GM18505 (cell line): ENCODE data around the gene EMX1.

ENCODE experiments used
- ATAC-seq: cut with Tn5 transposase; IDR thresholded peaks from one replicate; pipeline ENCODE4 v1.9.1; 2021; ENCODE audit not compliant: unreplicated experiment
- POLR2A ChIP-seq: IDR thresholded peaks from 4 replicates; pipeline ENCODE4 v1.6.1; 2011; ENCODE audit warnings: borderline replicate concordance; ENCODE audit not compliant: insufficient read depth, insufficient read length; ENCODE audit errors: extremely low read depth

Gene EMX1

DNA sequence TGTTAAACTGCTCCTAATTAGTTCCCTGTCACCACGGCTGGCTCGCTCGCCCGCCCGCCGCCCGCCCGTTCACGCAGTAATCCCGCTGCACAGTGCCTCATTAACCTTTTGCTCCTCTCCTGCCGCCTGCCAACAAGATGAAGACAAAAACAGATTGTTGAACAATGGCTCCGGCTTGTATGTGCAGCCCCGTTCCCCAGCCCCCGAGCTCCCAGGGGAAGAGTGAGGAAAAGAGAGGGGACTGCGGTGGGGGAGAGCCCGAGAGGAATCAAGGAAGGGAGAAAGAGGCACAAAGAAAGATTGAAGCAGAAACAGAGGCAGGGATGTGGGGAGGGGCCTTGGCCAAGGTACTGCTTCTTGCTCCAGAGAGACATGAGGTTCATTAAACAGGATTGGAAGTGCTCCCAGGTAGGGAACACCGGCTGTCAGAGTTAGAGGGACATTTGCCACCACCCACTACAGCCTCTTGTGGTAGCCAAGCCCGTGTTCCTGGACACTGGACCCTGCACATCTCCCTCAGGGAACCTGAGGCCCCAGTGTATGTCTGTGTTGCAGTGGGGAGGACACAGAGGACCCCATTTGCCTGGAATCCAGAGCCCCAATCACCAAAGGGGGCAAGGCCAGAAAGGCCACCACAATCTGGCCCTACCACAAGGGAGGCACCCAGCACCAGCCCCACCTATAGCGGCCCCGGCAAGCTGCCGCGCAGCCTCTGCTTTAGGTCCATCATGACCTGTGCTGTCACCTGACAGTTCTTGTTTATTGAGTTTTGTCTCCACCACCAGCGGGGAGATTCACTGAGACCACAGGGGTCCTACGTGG lies 38.1 kb downstream of the EMX1 start:
- no peak for TF ChIP-seq POLR2A
- no peak for ATAC-seq

DNA sequence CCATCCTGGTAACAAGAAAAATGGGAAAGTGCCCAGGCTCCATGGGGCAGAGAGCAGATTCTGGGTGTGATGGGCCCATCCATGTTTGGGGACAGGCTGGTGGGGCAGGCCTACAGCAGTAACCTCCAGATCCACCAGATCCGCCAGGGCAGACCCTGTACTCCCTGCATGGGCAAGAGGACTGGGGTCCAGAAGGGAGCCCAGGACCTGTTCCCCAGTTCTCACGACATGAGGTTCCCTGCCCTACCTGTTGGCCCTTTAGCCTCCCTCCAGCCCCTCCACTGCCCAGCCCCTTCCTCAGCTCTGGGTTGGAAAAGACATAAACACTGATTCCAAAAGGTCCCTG lies 38.7 kb downstream of the EMX1 start:
- no peak for TF ChIP-seq POLR2A

DNA sequence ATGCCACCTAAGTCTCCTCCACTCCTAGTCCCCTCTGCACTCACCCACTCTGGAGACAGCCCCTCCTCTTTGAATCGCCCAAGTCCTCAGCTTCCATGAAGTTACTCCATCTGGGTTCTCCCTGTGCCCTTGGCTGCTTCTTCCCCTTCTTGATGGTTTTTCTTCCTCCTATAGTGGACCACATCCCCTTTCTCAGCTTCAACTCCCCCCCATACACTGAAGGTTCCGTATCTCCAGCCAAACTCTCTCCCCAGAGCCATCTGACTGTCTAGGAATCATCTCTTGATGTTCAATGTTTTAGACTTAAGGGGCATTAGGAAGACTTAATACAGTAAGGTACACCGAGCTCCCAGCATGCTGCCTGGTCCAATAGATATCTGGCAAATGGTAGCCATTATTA lies 39.6 kb downstream of the EMX1 start:
- ATAC-seq, result no peak
- TF ChIP-seq POLR2A, result no peak

More for the DNA sequence above, 38.7 kb downstream of the EMX1 start:
- ATAC-seq, result no peak

DNA sequence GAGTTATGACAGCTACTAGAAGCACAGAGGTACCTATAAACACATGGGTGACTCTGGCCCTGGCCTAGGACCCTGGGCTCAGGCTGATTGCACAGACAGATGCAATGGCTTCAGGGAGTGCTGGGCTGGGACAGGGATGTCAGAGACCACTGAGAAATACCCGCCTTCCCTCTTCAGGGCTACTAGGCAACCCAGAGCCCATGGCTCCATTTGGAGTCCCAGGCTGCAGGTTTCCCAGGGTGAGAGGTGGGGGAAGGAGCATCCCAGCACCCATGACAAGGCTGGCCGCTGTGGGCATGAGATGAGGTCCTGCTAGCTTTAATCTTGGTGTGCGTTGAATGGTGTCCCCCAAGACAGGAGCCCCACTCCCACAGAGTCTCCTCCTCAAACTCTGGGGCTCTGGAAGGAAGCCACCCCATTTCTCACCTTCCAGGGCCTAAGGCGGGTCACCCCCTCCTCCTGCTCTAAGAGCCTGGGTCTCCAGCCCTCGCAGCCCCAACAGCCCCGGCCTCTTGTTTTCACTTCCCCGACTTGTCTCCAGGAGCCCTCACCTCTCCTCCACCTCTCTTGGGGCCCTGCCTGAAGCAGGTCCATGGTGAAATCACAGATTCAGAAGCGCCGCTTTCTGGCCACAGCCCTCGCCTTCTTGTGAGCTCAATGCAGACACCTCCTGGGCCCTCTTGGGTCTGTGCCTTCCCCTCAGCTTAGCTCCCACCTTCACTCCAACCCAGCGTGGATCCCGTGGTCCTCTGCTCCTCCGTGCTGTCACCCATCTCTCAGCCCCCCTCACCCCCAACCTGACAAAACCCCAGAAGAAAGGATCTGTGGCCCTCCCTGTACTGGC lies 41.4 kb downstream of the EMX1 start:
- no peak for TF ChIP-seq POLR2A
- no peak for ATAC-seq

DNA sequence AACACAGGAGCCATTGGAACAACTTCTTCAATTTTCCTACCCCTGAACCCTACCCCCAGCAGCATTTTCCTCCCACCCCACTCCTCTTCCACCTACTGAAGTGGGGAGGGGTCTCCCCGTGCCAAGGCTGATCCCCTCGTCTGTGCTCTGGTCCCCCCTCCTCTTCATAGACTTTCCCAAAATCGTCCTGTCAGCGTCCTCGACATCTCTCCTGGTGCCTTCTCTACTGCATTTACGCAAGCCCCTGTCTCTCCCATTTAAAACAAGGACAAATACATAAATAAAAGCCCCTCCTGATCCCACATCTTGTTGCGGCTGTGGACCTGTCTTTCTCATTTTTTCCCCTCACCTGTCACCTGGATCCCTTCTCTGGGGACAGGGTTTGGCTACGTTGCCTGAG lies 42.2 kb downstream of the EMX1 start:
- no peak for TF ChIP-seq POLR2A
- ATAC-seq, result no peak

DNA sequence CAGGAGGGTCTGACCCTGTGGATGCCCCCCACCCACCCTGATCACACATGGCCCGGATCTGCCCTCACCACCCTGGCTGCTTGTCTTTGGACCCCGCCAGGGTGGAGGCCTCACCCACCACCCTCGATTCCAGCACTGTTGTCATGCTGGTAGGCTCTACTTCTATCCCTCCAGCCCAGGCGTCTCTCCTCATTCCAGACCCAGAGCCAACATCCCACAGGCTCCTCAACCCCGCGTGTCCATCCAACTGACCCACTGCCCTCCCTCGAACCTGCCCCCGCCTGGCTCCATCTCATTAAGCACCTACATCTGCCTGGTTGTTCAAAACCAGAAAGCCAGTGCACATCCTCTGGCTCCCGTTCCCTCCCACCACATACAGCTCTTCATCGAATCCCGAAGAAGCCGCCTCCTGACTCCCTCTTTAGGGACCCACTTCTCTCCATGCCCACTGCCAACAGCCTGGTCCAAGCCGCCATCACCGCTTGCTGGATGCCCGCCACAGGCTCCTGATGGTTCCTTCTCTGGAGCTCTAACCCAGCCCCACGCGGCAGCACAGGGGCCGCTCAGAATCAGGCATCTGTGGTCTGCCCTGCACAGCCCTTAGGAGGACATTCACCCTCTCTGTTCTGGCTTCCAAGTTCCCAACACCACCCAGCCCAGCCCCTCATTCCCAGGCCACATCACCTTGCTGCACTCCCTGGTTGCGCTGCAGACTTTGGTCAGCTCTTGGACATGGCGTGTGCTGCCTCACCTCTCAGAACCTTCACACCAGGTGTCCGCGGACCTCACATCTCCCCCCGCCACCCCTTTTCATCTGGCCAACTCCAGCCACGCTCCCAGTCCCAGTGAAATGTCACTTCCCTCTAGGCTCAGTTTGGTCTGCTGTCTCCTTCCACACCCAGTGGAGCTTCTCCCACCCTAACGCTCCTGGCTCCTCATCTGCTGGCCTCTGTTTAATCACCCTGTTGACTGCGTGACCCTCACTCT lies 43.0 kb downstream of the EMX1 start:
- TF ChIP-seq POLR2A, result no peak
- ATAC-seq, result no peak

DNA sequence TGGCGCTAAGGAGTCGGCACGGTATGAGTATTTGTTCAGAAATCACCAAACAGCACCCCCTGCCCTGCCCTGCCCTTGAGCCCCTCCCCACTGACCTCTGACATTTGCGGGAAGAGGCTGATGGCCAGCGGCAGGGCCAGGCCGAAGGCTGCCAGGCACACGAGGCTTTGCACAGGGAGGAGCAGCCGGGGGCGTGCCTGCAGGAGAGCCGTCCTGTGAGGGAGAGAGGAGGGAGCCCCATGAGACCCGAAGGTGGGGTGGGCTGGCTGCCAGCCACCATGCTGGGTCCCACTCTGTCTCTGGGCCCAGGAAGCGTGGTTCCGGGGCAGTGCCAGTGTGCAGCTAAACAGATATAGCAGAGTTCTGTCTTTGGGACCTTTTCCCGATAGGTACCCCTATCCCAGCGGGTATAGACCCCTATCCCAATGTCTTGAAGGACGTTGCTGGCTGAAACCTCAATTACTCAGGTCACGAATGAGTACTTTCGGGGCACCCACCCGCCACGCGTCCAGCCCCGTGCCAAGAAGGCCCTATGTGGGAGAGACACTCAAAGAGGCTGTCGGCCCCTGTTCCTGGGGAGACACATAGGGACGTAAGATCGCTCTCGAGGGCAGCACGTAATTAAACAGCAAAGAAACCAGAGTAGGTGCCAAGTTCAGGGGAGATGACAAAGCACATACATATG lies 43.9 kb downstream of the EMX1 start:
- no peak for ATAC-seq
- TF ChIP-seq POLR2A, result no peak

DNA sequence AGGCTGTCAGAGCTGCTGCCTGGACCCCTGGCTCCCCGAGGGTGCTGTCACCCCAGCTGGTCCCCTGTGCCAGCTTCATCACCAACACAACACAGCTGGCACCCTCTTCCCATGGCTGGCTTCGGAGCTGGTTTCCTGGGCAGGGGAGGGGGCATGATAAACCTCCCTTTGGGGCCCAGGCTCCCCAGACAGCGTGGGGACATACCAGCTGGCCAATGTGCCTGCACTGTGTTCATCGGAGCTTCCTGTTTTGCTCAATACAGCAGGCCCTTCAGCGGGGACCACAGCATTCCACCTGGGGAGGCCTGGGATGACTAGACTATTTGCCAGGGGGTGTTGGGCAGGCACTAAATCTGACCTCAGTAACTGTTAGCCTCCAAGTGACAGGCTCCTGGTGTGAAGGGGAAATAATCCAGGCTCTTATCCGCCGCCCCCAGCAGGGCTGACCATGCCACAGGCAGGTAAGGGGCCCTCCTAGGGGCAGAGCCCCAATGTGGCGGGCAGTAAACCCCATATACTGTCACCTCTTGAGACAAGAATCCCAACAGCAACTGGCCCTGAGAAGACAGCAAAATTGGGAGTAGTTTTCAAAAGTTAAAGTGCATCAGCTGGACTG lies 44.6 kb downstream of the EMX1 start:
- TF ChIP-seq POLR2A, result no peak
- ATAC-seq, result no peak

DNA sequence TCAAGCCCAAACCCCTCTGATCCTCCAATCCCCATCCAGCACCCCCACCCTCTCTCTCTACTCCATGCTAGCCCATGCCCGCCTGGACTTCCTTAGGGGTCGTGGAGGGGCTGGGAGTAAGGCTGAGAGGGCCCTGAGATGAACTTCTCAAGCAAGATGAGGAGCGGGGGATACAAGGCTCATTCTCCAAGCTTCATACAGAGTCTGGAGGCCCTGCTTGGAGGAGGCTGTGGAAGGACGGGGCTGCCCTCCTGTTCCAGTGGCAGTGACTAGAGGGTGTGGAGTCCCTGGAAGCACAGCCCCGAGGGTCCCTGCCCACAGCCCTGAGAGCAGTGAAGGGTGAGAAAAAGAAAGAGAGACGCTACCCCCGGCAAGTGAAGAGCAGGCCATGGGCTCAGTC lies 45.6 kb downstream of the EMX1 start:
- ATAC-seq, result no peak
- TF ChIP-seq POLR2A, result no peak

DNA sequence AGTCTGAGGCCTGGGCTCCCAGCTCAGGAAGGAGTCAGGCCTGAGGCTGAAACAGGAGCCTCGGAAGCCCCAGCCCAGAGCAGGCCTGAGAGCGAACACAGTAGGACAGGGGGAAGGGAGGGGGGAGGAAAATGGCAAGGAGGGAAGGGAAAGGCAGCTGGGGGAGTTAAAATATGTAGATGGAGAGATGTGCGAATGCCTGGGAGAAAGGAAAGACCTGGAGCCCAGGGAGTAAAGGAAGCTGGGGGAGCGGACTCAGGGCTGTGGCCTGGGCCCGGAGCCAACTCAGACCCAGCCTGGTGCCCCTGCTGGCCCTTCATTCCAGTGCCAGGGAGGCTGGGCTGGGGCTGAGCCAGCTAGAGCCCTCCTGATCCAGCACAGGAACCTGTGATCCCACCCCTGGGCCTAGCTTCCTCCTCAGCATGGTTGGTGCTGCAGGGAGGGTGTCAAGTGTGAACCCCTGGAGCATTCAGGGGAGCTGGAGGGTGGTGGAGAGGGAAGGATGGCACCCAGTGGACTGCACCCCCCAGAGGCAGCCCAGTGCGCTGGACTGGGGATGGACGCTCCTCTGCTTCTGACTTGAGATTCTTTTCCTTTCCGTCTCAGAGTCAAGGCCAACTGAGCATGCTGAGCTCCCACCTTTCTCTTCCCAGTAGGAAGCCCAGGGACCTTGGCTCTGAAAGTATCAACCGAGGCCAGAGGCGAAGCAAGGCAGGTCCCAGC lies 46.3 kb downstream of the EMX1 start:
- no peak for TF ChIP-seq POLR2A
- ATAC-seq, result no peak

DNA sequence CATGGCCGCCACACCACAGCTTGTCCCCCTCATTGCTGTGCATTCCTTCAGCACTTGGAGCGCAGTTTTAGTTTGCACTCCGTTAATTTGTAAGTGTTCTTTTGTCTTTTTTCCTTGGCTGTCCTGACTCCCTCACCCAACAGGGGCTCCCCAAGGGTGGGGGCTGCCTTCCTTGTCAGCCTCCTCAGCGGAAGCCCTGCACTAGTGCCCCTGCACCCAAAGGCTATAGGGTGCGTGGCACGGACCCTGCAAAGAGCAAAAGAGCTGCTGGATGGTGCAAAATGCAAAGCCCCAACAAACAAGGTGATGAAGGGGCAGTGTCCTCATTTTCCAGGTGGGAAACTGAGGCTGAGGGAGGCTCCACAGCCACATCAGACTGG lies 46.8 kb downstream of the EMX1 start:
- ATAC-seq, result no peak
- TF ChIP-seq POLR2A, result no peak

DNA sequence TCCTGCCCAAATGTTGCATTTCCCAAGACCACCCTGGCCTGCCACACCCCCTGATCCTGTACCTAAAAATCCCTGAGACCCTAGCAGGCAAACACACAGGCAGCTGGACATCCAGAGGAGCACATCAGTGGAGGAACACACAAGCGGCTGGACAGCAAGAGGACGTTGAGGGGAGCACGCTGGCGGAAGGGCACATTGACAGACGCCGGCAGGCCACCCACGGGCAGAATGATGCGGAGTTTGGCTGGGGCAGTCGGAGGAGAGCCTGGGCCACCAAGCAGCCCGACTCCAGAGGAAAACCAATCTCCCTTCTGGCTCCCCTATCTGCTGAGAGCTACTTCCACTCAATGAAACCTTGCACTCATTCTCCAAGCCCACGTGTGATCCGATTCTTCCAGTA lies 47.7 kb downstream of the EMX1 start:
- TF ChIP-seq POLR2A, result no peak
- no peak for ATAC-seq
